IMR-90 (cell line): Measurements from ENCODE around the gene ISG15.

ENCODE experiments used
- BHLHE40 ChIP-seq: fragments of 150-350 bp; IDR thresholded peaks from 2 replicates; pipeline ENCODE4 v1.6.1; 2016; ENCODE audit warnings: mild to moderate bottlenecking, low read depth, low read length
- CEBPB ChIP-seq: IDR thresholded peaks from 2 replicates; pipeline ENCODE4 v1.6.1; 2012; ENCODE audit warnings: low read depth, low read length, improper control_type of control experiment
- FOS ChIP-seq: fragments of 150-350 bp; IDR thresholded peaks from 2 replicates; pipeline ENCODE4 v1.6.1; 2016; ENCODE audit warnings: low read depth, low read length
- MAFK ChIP-seq: IDR thresholded peaks from 2 replicates; pipeline ENCODE4 v1.6.1; 2012; ENCODE audit warnings: low read depth, low read length, improper control_type of control experiment
- NFE2L2 ChIP-seq: fragments of 150-350 bp; IDR thresholded peaks from 2 replicates; pipeline ENCODE4 v1.6.1; 2016; ENCODE audit warnings: low read depth, mild to moderate bottlenecking, low read length
- POLR2A ChIP-seq: IDR thresholded peaks from 2 replicates; pipeline ENCODE4 v1.6.1; 2012; ENCODE audit warnings: mild to moderate bottlenecking, low read depth, low read length
- RAD21 ChIP-seq: IDR thresholded peaks from 2 replicates; pipeline ENCODE4 v1.6.1; 2012; ENCODE audit warnings: low read length, improper control_type of control experiment
- RFX5 ChIP-seq: IDR thresholded peaks from 2 replicates; pipeline ENCODE4 v1.8.0; 2012; ENCODE audit warnings: low read depth, mild to moderate bottlenecking, low read length, moderate library complexity
- TF ChIP-seq, protein P1 (sequence below): conservative IDR thresholded peaks from 2 replicates; pipeline ENCODE4 v1.5.1; 2012; ENCODE audit warnings: mild to moderate bottlenecking, low read depth, low read length, improper control_type of control experiment
- TF ChIP-seq, protein P2 (sequence below): fragments of 150-350 bp; IDR thresholded peaks from 2 replicates; pipeline ENCODE4 v1.6.1; 2016; ENCODE audit warnings: low read depth, mild to moderate bottlenecking, low read length, moderate library complexity, borderline replicate concordance

DNA sequence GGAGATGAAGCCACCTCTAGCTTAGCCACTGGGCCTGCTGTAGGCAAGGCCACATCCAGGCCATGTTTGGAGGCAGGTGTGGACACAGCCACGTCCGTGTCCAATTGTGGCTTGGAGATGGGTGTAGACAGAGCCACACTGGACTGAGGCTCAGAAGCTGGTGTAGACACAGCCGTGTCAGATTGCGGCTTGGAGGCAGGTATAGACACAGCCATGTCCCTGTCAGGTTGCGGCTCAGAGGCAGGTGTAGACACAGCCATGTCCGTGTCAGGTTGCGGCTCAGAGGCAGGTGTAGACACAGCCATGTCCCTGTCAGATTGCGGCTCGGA, 33.6 kb upstream of the ISG15 start:
- TF ChIP-seq, protein P1, sequence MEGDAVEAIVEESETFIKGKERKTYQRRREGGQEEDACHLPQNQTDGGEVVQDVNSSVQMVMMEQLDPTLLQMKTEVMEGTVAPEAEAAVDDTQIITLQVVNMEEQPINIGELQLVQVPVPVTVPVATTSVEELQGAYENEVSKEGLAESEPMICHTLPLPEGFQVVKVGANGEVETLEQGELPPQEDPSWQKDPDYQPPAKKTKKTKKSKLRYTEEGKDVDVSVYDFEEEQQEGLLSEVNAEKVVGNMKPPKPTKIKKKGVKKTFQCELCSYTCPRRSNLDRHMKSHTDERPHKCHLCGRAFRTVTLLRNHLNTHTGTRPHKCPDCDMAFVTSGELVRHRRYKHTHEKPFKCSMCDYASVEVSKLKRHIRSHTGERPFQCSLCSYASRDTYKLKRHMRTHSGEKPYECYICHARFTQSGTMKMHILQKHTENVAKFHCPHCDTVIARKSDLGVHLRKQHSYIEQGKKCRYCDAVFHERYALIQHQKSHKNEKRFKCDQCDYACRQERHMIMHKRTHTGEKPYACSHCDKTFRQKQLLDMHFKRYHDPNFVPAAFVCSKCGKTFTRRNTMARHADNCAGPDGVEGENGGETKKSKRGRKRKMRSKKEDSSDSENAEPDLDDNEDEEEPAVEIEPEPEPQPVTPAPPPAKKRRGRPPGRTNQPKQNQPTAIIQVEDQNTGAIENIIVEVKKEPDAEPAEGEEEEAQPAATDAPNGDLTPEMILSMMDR: no peak
- TF ChIP-seq NFE2L2: no peak
- no peak for TF ChIP-seq BHLHE40
- TF ChIP-seq POLR2A: no peak
- TF ChIP-seq FOS: no peak
- TF ChIP-seq MAFK: no peak
- no peak for TF ChIP-seq RAD21
- no peak for TF ChIP-seq CEBPB
- TF ChIP-seq, protein P2, sequence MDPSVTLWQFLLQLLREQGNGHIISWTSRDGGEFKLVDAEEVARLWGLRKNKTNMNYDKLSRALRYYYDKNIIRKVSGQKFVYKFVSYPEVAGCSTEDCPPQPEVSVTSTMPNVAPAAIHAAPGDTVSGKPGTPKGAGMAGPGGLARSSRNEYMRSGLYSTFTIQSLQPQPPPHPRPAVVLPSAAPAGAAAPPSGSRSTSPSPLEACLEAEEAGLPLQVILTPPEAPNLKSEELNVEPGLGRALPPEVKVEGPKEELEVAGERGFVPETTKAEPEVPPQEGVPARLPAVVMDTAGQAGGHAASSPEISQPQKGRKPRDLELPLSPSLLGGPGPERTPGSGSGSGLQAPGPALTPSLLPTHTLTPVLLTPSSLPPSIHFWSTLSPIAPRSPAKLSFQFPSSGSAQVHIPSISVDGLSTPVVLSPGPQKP: no peak
- no peak for TF ChIP-seq RFX5
